ENCODE measurements around the gene DPP10.

DNA sequence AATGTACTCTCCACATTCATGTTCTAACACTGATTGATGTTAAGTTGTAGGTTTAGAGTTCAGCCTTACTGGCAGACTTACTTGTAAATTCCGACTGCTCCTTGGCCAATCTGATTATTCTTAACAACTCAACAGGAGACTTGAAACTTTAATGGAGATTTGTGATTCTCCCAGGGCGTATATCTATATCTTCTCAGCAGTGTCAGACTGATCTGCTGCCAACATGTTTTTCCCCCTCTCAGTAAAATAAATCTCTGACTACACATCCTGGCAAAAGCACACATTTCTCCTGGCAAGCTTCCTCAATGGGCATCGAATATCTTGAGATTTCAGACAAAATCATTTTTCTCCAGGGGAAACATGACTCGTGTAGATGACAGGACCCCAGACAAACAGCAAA, 1041.2 kb downstream of the DPP10 start:
- TF ChIP-seq RBAK (tag by site-specific recombination; IDR thresholded peaks at IDR 0.05) (no peak), ZBTB1 (tag by site-specific recombination; IDR thresholded peaks at IDR 0.05) (no peak), BCL6B (tag by site-specific recombination; IDR thresholded peaks at IDR 0.05) (no peak), CTCF (tag by site-specific recombination; IDR thresholded peaks at IDR 0.05) (no peak), ZNF654 (tag by site-specific recombination; IDR thresholded peaks at IDR 0.05; ENCODE audit: low read depth) (no peak), ZNF561 (tag by site-specific recombination; IDR thresholded peaks at IDR 0.05; ENCODE audit: borderline replicate concordance) (no peak)
